Activated CD8-positive, alpha-beta memory T cell treated with anti-CD3 and anti-CD28 coated beads, Interleukin-2, amount 50 U/mL, for 48 hours (primary cell): ENCODE data around the gene ANKS1A.
"Not testable (repeated sequence)": the region's sequence is repeated elsewhere in the genome, so short reads cannot be mapped to it uniquely, and the experiment has no call there.

Source experiments
- DNase-seq: peaks from one replicate; pipeline ENCODE4 v3.0.0-alpha.2; 2020

Gene ANKS1A

DNA sequence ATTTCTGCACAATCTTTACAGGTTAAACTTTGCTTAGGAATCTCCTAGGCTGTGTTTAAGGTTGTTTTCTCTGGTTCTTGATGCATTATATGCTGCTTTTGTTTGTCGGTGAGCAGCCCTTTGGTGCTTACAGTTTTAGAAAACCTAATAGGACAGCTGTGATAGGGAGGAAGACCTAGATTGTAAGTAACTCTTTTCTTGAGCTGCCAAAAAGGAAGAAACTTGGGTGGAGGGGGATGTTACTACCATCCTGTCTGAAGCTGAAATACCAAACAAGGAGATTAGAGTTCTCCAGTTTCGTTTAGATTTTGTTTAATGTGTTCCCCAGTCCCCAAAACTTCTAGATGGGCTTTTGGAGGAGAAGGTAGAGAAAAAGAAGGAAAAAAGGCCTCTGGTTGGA is 72.0 kb downstream of the ANKS1A start:
- DNase-seq, result no peak

- DNase-seq, result no peak
Observed at GRCh38 chr6:34961574-34961973, 72.5 kb downstream of the ANKS1A start.

DNA sequence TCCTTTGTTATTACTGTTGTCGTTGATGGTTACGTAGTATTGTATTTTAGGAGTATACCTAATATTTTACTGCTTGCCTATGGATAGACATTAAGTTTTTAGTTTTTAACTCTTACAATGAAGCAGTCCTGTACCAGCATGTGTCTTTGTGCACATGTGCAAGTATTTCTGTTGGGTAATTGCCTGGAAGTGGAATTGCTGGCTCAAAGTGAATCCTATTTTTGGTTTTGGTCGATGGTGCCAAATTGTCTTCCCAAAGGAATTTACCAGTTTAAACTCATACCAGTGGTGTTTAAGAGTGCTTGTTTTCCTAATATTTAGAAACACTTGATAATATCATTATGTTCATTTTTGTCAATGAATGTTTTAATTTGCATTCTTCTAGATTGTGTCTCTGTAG is 75.5 kb downstream of the ANKS1A start:
- DNase-seq, result no peak

DNA sequence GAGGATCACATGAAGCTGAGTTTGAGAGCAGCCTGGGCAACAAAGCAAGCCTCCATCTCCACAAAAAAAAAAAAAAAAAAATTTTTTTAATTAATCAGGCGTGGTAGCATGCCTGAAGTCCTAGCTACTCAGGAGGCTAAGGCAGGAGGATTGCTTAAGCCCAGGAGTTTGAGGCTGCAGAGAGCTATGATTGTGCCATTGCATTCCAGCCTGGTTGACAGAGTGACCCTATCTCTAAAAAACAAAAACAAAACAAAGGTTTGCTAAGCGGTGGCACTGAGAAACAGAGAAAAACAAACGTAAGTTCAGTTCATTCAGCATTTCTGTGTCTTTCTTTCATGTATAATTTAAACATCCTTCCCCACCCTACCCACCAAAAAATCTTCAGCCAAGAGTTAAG is 78.4 kb downstream of the ANKS1A start:
- DNase-seq, result no peak

DNA sequence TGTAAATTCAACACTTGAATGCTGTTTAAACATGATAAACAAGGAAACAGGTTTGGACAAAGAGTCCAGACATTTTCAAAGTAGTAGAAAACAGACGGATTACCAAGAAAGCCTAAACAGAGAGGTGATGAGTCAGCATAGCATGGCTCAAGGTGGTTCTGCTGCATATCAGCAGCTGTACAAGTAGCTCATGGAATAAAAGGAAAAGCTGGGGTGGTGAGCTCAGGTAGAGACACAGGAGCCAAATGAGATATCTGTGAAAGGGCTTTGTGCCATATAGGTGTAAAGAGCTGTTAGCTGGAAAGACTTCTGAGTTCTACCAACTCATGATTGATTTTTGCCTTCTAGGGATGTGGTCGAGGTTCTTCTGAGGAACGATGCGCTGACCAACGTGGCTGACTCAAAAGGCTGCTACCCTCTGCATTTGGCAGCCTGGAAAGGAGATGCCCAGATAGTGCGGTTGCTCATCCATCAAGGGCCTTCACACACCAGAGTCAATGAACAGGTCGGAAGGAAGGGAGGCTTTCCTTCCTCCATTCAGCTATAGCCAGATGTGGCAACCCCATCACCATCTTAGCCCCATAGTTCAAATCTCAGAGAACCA is 80.7 kb downstream of the ANKS1A start:
- DNase-seq, result no peak

- no peak for DNase-seq
Observed at GRCh38 chr6:34970488-34970887, 81.4 kb downstream of the ANKS1A start.

- no peak for DNase-seq
Observed at GRCh38 chr6:34970957-34971356, 81.9 kb downstream of the ANKS1A start.

GRCh38 chr6:34973547-34974248 is 84.6 kb downstream of the ANKS1A start:
- DNase-seq, result no peak

DNA sequence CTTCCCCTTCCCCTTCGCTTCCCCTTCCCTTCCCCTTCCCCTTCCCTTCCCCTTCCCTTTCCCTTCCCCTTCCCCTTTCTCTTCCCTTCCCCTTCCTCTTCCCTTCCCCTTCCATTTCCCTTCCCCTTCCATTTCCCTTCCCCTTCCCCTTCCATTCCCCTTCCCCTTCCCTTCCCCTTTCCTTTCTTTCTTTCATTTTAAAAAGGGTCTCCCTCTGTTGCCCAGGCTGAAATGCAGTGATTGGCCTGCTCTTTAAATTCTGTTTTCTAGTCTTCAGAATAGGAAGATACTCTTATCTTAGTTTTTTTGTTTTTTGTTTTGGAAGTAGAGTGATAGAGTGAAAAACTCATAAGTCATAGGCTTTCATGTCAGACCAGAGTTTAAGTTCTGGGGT is 85.2 kb downstream of the ANKS1A start:
- no peak for DNase-seq

GRCh38 chr6:34976239-34976638 is 87.2 kb downstream of the ANKS1A start:
- no peak for DNase-seq

DNA sequence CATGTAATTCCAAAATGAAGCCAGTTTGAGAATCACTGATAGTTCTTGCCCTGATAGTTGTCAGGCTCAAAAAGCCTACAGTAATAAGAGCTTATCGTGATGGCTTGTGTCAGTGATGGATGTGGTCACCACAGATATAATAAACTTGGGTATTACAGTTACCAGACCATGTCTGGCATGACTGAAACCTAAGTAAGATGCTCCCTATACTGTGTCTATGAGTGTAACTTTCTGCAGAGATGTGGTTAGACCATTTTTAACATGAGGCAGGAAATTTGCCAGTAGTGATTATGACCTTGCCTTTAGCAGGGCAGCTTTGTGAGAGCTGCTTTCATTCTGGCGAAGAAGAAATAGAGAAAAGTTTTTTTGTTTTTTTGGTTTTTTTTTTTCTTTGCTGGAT is 90.2 kb downstream of the ANKS1A start:
- no peak for DNase-seq

DNA sequence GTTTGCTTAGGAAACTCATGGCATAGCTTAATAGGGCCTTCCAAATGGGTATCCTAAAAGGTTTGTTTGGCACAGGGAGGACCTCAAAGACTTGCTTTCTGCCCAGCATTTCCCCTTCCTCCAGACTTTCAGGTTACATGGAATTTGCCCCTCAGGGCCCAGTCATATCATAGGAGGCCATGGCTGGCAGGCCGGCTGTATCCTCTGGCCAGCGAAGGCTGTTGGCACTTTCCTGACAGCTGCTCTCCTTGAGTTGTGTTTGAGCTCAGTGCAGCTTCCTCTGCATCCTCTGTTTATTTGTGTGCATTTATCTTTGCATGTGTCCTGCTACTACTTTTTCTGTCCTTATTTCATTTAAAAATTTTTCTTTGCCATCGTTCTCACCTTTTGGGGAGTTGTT is 90.9 kb downstream of the ANKS1A start:
- DNase-seq, result no peak

- no peak for DNase-seq
Observed at GRCh38 chr6:34981366-34981765, 92.3 kb downstream of the ANKS1A start.

DNA sequence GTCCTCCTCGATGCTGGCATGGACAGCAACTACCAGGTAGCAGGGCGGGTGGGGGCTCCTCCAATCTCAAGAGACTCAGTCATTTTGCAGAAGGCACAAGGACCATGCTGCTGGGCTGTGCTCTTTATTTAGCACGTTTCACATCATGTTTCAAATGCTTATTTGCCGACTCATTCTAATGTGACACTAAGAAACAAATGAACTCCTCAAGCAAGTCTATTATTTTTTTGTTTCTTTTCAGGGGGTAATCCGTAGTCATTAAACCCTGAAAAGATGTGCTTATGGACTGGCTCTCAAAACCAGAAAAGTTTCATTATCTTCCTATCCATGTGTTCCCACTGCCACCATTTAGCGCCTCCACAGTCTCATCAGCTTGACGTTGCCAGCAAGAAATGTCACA is 92.9 kb downstream of the ANKS1A start:
- DNase-seq, result no peak

- no peak for DNase-seq
Observed at GRCh38 chr6:34982424-34982852, 93.4 kb downstream of the ANKS1A start.

- no peak for DNase-seq
Observed at GRCh38 chr6:34984416-34984815, 95.4 kb downstream of the ANKS1A start.

DNA sequence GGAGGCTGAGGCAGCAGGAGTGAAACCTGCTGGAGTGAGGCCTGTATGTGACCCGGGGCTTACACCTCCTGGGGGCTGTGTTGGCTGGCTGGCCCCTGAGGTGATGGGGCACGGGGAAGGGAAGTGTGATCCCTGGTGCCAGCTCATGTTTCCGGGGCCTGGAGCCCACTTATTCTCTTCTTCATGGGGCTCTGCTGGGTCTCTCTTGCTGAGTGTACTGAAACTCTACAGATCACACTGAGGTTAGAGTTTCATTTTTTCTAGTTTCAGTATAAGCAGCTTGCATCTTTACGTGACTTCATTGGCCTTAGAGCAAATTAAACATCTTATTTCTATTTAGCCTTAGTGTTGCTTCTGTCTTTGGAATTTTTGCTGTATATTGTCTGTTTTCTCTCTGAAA is 96.2 kb downstream of the ANKS1A start:
- no peak for DNase-seq

GRCh38 chr6:34986845-34987246 is 97.8 kb downstream of the ANKS1A start:
- DNase-seq, result peak; percentile 78

DNA sequence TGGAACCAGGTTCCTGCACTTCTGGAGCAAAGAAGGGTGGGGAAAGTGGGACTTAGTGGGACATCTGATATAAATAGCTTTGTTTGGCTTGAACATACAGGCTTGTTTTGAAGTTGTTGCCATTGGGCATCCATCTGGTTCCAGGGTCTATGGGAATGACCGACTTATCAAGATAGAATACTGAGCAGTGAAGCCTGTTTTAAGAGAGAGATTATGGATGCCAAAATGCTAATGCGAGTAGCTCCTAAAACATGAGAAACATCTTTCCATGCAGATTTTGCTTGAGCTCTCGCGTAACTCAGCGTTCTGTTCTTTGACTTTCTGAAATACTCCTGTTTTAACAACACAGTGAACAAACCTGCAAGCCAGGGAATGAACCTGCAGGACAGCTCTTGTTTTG is 98.5 kb downstream of the ANKS1A start:
- no peak for DNase-seq

- no peak for DNase-seq
Observed at GRCh38 chr6:34990971-34991560, 102.0 kb downstream of the ANKS1A start.

DNA sequence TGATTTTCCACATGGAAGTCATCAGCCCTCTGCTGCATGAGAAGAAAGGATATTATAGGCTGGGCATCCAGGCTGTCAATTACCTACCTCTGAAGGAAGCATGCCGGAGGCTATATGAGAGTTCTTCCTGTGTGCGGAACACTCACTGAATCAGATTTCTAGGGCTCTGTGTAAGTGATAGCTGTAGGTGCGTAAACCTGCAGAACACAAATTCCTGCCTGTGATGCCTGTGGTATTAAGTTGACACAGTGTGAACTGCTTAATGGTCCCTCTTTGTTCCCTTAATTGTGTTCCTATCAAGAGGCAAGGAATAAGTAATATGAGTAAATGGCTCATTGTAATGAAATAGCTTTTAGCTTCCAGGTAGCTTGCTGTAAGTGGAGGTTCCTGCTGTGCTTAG is 103.3 kb downstream of the ANKS1A start:
- no peak for DNase-seq

DNA sequence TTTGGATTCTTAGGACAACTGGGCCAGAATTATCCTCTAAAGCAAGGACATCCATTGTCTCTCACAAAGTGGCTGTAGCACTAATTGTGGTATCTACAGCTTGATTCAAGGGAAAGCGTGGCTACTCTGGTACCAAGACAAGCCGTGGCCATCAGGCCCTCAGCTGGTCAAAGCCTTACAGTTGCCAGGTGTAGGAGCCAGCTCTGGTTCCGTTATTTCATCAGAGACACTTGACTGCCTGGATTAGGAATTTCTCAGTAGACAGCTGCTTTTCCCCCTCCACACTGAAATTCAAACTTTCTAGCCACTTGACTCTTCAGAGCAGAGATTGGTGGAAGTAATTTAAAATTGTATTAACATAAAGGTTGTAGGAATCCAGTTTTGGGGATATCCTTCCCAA is 104.2 kb downstream of the ANKS1A start:
- no peak for DNase-seq

DNA sequence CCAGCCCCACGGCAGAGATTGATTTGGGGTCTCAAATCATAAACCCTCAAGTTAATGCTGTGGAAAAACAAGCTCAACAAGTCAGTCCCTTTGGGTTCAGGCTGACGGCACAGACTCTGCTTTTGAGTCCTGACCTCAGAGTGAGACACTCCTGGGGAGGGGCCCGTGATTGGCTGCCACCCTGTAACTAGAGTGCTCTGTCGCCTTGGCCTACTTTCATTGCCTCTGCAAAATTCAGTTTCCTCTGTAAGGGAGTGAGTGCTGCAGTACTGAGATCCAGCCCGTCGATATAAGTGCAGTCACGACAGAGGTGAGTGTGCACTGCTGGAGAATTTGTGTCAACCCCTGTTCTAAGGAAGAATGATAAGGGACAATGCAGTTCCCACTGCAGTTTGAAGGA is 105.6 kb downstream of the ANKS1A start:
- DNase-seq, result no peak

GRCh38 chr6:34998417-34998816 is 109.4 kb downstream of the ANKS1A start:
- not testable (repeated sequence) for DNase-seq

DNA sequence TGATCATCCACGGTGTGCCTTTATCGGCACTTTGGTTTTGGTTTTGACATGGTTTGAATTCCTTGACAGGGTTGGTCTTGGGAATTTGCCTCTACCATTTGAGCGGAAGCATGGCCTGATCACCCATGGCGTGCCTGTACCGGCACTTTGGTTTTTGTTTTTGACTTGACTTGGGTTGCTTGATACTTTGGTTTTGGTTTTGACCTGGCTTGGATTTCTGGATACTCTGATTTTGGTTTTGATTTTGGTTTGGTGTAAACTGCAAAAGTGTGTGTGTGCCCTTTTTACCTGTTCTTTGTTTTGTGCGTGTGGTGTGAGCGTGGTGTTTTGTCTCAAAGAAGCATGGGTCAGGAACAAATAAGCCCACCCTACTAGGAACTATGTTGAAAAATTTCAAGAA is 110.1 kb downstream of the ANKS1A start:
- DNase-seq, result not testable (repeated sequence)
